Measurements from ENCODE around the gene LNX1. TPM values are rescaled to one million over a fixed set of nuclear protein-coding genes. Genes with fewer than 3 reads are reported as not detected.

The LNX1 gene
- total RNA-seq, 1 donor from 2014 or later: 13.0 TPM

GRCh38 chr4:53573696-53574095 is 17.6 kb downstream of the LNX1 start:
- Mint-ChIP-seq H3K4me3 (no peak overlapping the region), H3K27ac (no peak overlapping the region), H3K27me3 (ENCODE audit: low read depth) (no peaks in the 10 kb centered on the region), H3K36me3 (peaks cover 17% of the 10 kb centered on the region), H3K4me1 (peaks cover 9% of the 10 kb centered on the region), H3K9me3 (peaks cover 5% of the 10 kb centered on the region)
- no peak for DNase-seq (ENCODE audit: low spot score in 2 of 2, unreplicated experiment in 2 of 2)
- TF ChIP-seq CTCF (IDR thresholded peaks at IDR 0.05; ENCODE audit: unreplicated experiment): no peak

- no peak overlapping the region for H3K4me3 Mint-ChIP-seq
- peaks cover 9% of the 10 kb centered on the region for H3K4me1 Mint-ChIP-seq
- peaks cover 17% of the 10 kb centered on the region for H3K36me3 Mint-ChIP-seq
- DNase-seq (ENCODE audit: low spot score in 2 of 2, unreplicated experiment in 2 of 2): no peak
- TF ChIP-seq CTCF (IDR thresholded peaks at IDR 0.05; ENCODE audit: unreplicated experiment): no peak
- H3K27me3 Mint-ChIP-seq (ENCODE audit: low read depth): no peaks in the 10 kb centered on the region
- H3K9me3 Mint-ChIP-seq: peaks cover 5% of the 10 kb centered on the region
- H3K27ac Mint-ChIP-seq: no peak overlapping the region
These were observed 18.7 kb downstream of the LNX1 start for GRCh38 chr4:53572600-53572994.

GRCh38 chr4:53571936-53572599 is 19.2 kb downstream of the LNX1 start:
- Mint-ChIP-seq H3K27ac (no peak overlapping the region), H3K4me1 (peaks cover 6% of the 10 kb centered on the region), H3K4me3 (no peak overlapping the region), H3K36me3 (peaks cover 20% of the 10 kb centered on the region), H3K9me3 (peaks cover 5% of the 10 kb centered on the region), H3K27me3 (ENCODE audit: low read depth) (no peaks in the 10 kb centered on the region)
- TF ChIP-seq CTCF (IDR thresholded peaks at IDR 0.05; ENCODE audit: unreplicated experiment): no peak
- DNase-seq (ENCODE audit: low spot score in 2 of 2, unreplicated experiment in 2 of 2): no peak

GRCh38 chr4:53563824-53564223 is 27.5 kb downstream of the LNX1 start:
- Mint-ChIP-seq H3K4me3 (no peak overlapping the region), H3K4me1 (peaks cover 5% of the 10 kb centered on the region), H3K9me3 (no peaks in the 10 kb centered on the region), H3K27ac (no peak overlapping the region), H3K36me3 (peaks cover 11% of the 10 kb centered on the region), H3K27me3 (ENCODE audit: low read depth) (no peaks in the 10 kb centered on the region)
- no peak for TF ChIP-seq CTCF (IDR thresholded peaks at IDR 0.05; ENCODE audit: unreplicated experiment)
- DNase-seq (ENCODE audit: low spot score in 2 of 2, unreplicated experiment in 2 of 2): no peak

GRCh38 chr4:53562409-53562808 is 28.9 kb downstream of the LNX1 start:
- Mint-ChIP-seq H3K36me3 (peaks cover 9% of the 10 kb centered on the region), H3K27me3 (ENCODE audit: low read depth) (no peaks in the 10 kb centered on the region), H3K4me1 (peaks cover 9% of the 10 kb centered on the region), H3K27ac (no peak overlapping the region), H3K4me3 (no peak overlapping the region), H3K9me3 (no peaks in the 10 kb centered on the region)
- no peak for DNase-seq (ENCODE audit: low spot score in 2 of 2, unreplicated experiment in 2 of 2)
- TF ChIP-seq CTCF (IDR thresholded peaks at IDR 0.05; ENCODE audit: unreplicated experiment): no peak

Measured in mesothelial cell of epicardium (in vitro differentiated cells).